Measurements from ENCODE around the gene CAMK2B. TPM values are rescaled to one million over a fixed set of nuclear protein-coding genes. Genes with fewer than 3 reads are reported as not detected.

The CAMK2B gene
- total and polyA plus RNA-seq, 2 of the 13 experiments (the other 11 are each of a cell fraction or from before 2014, with no cell fraction given) = 0.27 to 0.48 TPM

GRCh38 chr7:44211126-44211675 is 114.2 kb downstream of the CAMK2B start (continued):
- TF ChIP-seq ARID4A (CRISPR knock-in tag; IDR thresholded peaks at IDR 0.05; ENCODE audit: borderline replicate concordance) = no peak

- ChIA-PET POLR2A (no interaction called here), CTCF (ENCODE audit: low intra/inter-chr PET ratio, low total read pairs) (no interaction called here)
- H3K4me1 ChIP-seq (ENCODE audit: insufficient read depth, low read length) = no peaks in the 10 kb centered on the region
- no peaks in the 10 kb centered on the region for H4K20me1 ChIP-seq (ENCODE audit: insufficient read depth, low read length)
- H3K4me3 ChIP-seq (replicated peaks in 1 of 3; ENCODE audit: insufficient read depth in 1 of 3, low read depth in 2 of 3, low read length in 3 of 3) = no peak overlapping the region
- no peaks in the 10 kb centered on the region for H3K79me2 ChIP-seq (ENCODE audit: insufficient read depth, low read length)
- H3K9me3 ChIP-seq (ENCODE audit: low read length) = no peaks in the 10 kb centered on the region
- H2AFZ ChIP-seq (ENCODE audit: low read length) = no peak overlapping the region
- peaks cover 28 to 71% of the 10 kb centered on the region in 2 experiments for H3K36me3 ChIP-seq (replicated peaks in 1 of 2; ENCODE audit: control insufficient read depth in 1 of 2, insufficient read depth in 2 of 2, low read length in 2 of 2)
- no peak overlapping the region for H3K4me2 ChIP-seq (ENCODE audit: low read depth, low read length)
- no TSS peak for BruUV-seq (replicated peaks)
- 92% methylated on average over 5 of the region's 5 CpGs for WGBS (ENCODE audit: low lambda C conversion rate)
- H3K9ac ChIP-seq (ENCODE audit: insufficient read depth, low read depth, low read length) = no peak overlapping the region
- no peaks in the 10 kb centered on the region for H3K27me3 ChIP-seq (ENCODE audit: control insufficient read depth in 1 of 2, insufficient read depth in 2 of 2, low read length in 2 of 2)
- intact Hi-C loops (cut with micrococcal nuclease; ENCODE audit: unreplicated experiment) (no loop called here), in situ Hi-C loops (cut with HindIII; ENCODE audit: extremely low pct_ligation_motif_present, low pct_unique_long_range_greater_than_20kb) (no loop called here)
- no peak overlapping the region for H3K27ac ChIP-seq (ENCODE audit: extremely low read length, insufficient read depth, low read length)
- ATAC-seq (no peak), FAIRE-seq (no peak), DNase-seq (ENCODE audit: low spot score) (no peak)
- TF ChIP-seq ZBTB42 (CRISPR knock-in tag; IDR thresholded peaks at IDR 0.05) (no peak), CTCF (CRISPR knock-in tag; IDR thresholded peaks at IDR 0.05) (no peak), ZNF318 (CRISPR knock-in tag; IDR thresholded peaks at IDR 0.05) (no peak), MED13 (CRISPR knock-in tag; IDR thresholded peaks at IDR 0.05) (no peak)
These were observed 115.3 kb downstream of the CAMK2B start for GRCh38 chr7:44210107-44210506.
